ENCODE measurements around the gene YARS2.

YARS2 gene

DNA sequence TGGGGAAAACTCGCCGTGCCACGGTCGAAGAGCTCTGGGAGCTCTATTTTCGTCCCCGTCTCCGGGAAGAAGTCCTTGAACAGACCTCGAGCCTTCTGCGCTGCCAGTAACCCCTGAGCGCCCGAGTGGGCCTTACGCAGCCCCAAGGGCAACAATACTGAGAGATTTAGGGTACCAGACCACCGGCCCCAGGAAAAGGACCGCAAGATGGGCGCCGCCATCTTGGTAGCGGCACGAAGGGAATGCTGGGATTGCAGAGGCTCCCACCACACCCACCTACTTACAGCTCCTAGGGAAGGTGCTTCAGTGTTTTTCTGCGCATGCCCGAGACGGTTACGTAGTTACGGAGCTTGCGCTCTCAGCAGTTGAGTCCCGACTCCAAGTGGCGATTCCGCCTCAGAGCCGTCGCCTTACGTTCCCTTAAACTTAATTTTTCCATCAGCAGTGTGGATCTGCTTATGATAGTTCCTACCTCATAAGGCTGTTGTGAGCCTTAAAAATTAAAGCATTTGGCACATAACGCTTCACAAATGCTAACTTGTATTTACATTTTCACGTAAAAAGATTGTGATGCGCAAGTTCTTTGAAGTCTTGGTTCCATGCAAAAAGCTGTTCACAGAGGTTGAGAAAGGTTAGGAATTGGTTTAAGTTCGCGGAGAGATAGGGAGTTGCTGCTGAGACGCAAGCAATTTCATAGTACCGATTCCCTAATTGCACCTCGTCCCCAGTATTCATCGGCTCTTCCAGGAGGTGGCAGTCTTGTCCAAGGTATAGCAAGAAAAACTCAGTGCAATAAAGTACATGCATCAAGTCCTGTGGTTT lies at the start of gene YARS2:
YARS2 (minus strand) TSS at position 244 of the 822 bp plus-strand sequence; CDS start at position 221, 23 bp downstream.
- POLR2A ChIA-PET (ENCODE audit: low non-redundant PET), result interaction anchor here (0.5 to 1.4 kb wide), 5 partner anchors 77 to 1266 kb away, joined by 3 to 17 read pairs (median 4); partner anchors contain the start of genes ALG10 and DNM1L
- peak; percentile 75 for TF ChIP-seq CTCF (conservative IDR thresholded peaks at IDR 0.05; ENCODE audit: low read depth)
- CTCF ChIA-PET, result interaction anchor here (0.6 to 2.5 kb wide), 15 partner anchors 17 to 1513 kb away, joined by 3 to 17 read pairs (median 3); partner anchors contain the start of genes ALG10 and PKP2
- peak within 1 kb of the TSS; percentile 95 for H3K27ac ChIP-seq
- DNase-seq (ENCODE audit: low spot score), result peak; percentile 93

DNA sequence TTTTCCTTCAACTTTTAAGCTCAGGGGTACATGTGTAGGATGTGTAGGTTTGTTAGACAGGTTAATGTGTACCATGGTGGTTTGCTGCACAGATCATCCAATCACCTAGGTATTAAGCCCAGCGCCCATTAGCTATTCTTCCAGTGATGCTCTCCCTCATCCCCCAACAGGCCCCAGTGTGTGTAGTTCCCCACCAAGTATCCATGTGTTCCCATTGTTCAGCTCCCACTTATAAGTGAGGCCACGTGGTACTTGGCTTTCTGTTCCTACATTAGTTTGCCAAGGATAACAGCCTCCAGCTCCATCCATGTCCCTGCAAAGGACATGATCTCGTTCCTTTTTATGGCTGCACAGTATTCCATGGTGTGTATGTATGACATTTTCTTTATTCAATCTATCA lies 48.6 kb upstream of the YARS2 start:
- CTCF ChIA-PET, result no interaction called here
- H3K27ac ChIP-seq, result no peak overlapping the region
- DNase-seq (ENCODE audit: low spot score), result no peak
- POLR2A ChIA-PET (ENCODE audit: low non-redundant PET), result no interaction called here
- TF ChIP-seq CTCF (conservative IDR thresholded peaks at IDR 0.05; ENCODE audit: low read depth), result no peak

GRCh38 chr12:32801269-32801980 lies 45.7 kb upstream of the YARS2 start:
- ChIA-PET CTCF (interaction anchor here (0.5 kb wide), 1 partner anchor 15 kb away, joined by 3 read pairs; no protein-coding TSS in a partner anchor), POLR2A (ENCODE audit: low non-redundant PET) (no interaction called here)
- TF ChIP-seq CTCF (conservative IDR thresholded peaks at IDR 0.05; ENCODE audit: low read depth), result no peak
- DNase-seq (ENCODE audit: low spot score), result no peak
- no peak overlapping the region for H3K27ac ChIP-seq

DNA sequence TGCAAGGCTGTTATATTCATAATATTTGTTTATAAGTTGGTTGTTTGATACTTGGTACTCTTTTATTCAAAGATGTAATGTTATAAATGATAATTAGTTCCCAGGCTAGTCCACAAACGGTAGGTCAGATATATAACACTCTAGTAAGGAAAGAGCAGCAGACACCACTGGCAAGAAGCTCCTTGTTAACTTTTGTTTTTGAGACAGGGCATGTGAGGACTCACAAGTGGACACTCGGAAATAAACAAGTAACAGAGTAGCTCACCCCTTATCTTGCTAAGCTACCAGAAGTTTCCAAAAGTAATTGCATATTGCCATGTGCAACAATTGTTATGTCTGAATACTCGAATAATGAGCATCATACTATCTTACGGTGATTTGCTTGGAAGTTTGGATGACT lies 38.6 kb upstream of the YARS2 start:
- no peak overlapping the region for H3K27ac ChIP-seq
- no peak for DNase-seq (ENCODE audit: low spot score)
- CTCF ChIA-PET, result no interaction called here
- POLR2A ChIA-PET (ENCODE audit: low non-redundant PET), result no interaction called here
- no peak for TF ChIP-seq CTCF (conservative IDR thresholded peaks at IDR 0.05; ENCODE audit: low read depth)

DNA sequence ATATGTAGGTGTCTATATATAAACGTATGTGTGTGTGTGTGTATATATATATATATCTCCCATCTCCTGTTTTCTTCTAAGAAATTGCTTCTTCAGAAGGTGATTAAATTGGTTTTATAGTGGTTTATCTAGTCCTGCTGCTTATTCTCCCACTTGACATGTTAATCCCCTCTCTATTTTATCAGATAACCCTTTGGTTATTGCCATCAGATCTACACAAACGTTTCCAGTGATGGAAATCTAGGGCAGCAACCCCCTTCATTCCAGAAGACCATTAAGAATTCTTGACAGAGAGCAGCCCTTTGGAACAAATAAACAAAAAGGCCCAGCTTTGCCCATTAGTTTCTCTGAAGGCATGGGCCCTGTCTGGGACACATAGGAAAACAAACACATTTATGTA lies 34.2 kb upstream of the YARS2 start:
- no peak for DNase-seq (ENCODE audit: low spot score)
- no peak for TF ChIP-seq CTCF (conservative IDR thresholded peaks at IDR 0.05; ENCODE audit: low read depth)
- CTCF ChIA-PET, result no interaction called here
- no peak overlapping the region for H3K27ac ChIP-seq
- POLR2A ChIA-PET (ENCODE audit: low non-redundant PET), result no interaction called here

- H3K27ac ChIP-seq, result no peak overlapping the region
- no peak for TF ChIP-seq CTCF (conservative IDR thresholded peaks at IDR 0.05; ENCODE audit: low read depth)
- ChIA-PET CTCF (no interaction called here), POLR2A (ENCODE audit: low non-redundant PET) (no interaction called here)
- no peak for DNase-seq (ENCODE audit: low spot score)
These were observed 33.7 kb upstream of the YARS2 start for GRCh38 chr12:32789446-32789845.

Measured in RWPE1 (cell line).